GM19452 (cell line): Measurements from ENCODE around the gene MNDA.
"Not testable (repeated sequence)": the region's sequence is repeated elsewhere in the genome, so short reads cannot be mapped to it uniquely, and the experiment has no call there.

Experiments used
- ATAC-seq: cut with Tn5 transposase; IDR thresholded peaks from one replicate; pipeline ENCODE4 v1.9.1; 2021; ENCODE audit not compliant: unreplicated experiment

Gene MNDA

GRCh38 chr1:158838660-158839059 lies 7.5 kb downstream of the MNDA start:
- ATAC-seq, result no peak

DNA sequence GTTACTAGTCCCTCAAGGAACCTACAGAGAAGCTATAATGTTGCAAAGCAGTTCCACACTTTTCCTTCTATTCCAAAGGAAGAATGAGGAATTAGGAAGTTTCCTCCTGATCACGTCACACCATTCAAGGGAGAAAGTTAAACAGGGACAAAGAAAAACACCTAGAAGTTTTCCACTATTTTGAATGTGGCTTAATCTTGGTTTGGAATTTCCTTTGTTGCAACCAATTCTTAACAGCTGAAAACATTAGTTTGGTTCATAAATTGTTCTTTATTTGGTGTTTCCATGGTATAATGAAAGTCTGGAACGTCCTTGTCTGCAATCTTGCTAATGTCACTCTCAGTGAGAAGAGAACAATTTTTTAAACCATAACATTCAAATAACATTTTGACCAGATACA lies 8.4 kb downstream of the MNDA start:
- no peak for ATAC-seq

DNA sequence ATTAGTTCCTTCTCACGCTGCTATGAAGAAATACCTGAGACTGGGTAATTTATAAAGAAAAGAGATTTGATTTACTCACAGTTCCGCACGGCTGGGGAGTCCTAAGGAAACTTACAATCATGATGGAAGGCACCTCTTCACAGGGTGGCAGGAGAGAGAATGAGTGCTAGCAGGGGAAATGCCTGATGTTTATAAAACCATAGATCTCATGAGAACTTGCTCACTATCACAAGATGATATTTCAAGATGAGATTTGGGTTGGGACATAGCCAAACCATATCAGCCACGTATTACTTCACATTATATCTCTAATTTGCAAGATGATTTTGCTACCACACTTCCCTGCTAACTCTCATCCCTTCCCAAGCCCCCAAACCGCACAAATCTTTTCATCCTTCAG lies 9.1 kb downstream of the MNDA start:
- ATAC-seq, result no peak

GRCh38 chr1:158864595-158864994 lies 33.4 kb downstream of the MNDA start:
- no peak for ATAC-seq

GRCh38 chr1:158870438-158870837 lies 39.3 kb downstream of the MNDA start:
- ATAC-seq, result not testable (repeated sequence)

DNA sequence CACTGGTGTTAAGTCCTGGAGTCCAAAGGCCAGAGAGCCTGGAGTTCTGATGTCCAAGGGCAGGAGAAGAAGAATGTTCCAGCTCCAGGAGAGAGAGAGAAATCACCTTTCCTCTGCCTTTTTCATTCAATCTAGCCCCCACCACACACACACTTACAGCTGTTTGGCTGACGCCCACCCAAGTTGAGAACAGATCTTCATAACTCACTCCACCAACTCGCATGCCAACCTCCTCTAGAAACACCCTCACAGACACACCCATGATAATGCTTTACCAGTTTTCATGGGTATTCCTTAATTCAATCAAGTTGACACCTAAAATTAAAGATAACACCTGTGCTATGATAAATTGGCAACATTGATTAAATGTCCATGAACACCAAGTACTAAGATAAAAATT lies 42.0 kb downstream of the MNDA start:
- no peak for ATAC-seq

DNA sequence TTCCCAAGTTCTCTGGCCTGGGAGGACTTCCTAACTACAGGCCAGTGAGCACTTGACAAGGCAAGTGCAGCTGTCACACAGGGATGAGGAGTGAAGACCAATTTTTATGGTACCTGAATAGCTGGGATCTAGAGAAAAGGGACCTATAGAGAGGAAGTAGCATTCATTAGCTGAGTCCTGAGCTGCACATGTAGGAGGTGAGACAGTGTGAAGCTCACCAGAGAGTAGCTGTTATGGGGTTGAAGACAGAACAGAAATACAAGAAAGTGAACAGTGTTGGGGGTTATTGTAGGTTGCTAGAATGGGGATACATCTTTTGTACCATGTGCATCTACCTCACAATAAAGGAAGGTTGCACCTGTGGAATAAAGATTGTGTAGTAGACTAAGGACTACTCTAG lies 62.5 kb downstream of the MNDA start:
- ATAC-seq, result no peak

DNA sequence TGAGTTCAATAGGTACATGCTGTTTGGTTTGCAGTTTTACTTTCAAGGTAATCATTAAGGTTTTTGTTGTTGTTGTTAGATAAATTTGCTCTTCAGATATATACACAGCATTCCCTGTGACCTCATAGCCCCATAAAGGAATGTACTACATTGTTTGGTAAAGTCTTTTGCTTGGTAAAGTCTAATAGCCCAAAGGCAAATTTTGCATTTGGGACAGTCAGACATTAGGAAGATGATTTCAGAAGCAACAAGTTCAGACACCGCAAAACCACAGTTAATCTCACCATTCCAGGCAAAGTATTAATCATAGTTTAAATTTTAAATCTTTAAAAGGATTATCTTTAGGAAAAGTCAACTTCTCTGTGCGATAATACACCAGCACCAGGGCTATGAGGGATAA lies 67.6 kb downstream of the MNDA start:
- no peak for ATAC-seq
